Mesodermal cell (in vitro differentiated cells): ENCODE data around the gene SMPX.

Experiments used
- H3K27ac ChIP-seq: 2 replicates; pipeline ENCODE4 v1.7.0; 2013; ENCODE audit warnings: mild to moderate bottlenecking, low read depth, low read length, moderate library complexity; ENCODE audit not compliant: severe bottlenecking
- H3K36me3 ChIP-seq: 2 replicates; pipeline ENCODE4 v1.7.1; 2013; ENCODE audit warnings: mild to moderate bottlenecking, low read length, moderate library complexity; ENCODE audit not compliant: control insufficient read depth, insufficient read depth
- H3K4me1 ChIP-seq: one replicate; pipeline ENCODE4 v1.7.1; 2013; ENCODE audit warnings: mild to moderate bottlenecking, low read length; ENCODE audit not compliant: insufficient read depth, control insufficient read depth, poor library complexity, severe bottlenecking
- H3K4me3 ChIP-seq: 2 replicates; pipeline ENCODE4 v1.7.0; 2013; ENCODE audit warnings: low read length, control low read depth, mild to moderate bottlenecking; ENCODE audit not compliant: insufficient read depth, poor library complexity, severe bottlenecking; ENCODE audit errors: extremely low read depth
- H3K9me3 ChIP-seq: 2 replicates; pipeline ENCODE4 v1.7.1; 2013; ENCODE audit warnings: mild to moderate bottlenecking, low read length, moderate library complexity; ENCODE audit not compliant: control insufficient read depth
- WGBS, 2 experiments: methylation state at CpG; one replicate each; pipeline ENCODE4 v1.1.5; 2013; ENCODE audit warnings: missing lambda C conversion rate in 2 of 2; ENCODE audit not compliant: insufficient coverage in 2 of 2; 5-methylcytosine and 5-hydroxymethylcytosine counted together

The SMPX gene

GRCh38 chrX:21683941-21684340 lies 74.0 kb downstream of the SMPX start:
- H3K4me3 ChIP-seq, result no peak overlapping the region
- no peaks in the 10 kb centered on the region for H3K4me1 ChIP-seq

GRCh38 chrX:21678048-21678612 lies 79.8 kb downstream of the SMPX start:
- no peak overlapping the region for H3K4me3 ChIP-seq
- no peak overlapping the region for H3K27ac ChIP-seq
- H3K4me1 ChIP-seq, result no peaks in the 10 kb centered on the region
- no peaks in the 10 kb centered on the region for H3K36me3 ChIP-seq
- H3K9me3 ChIP-seq, result no peaks in the 10 kb centered on the region
- WGBS, 2 experiments, result 83% methylated on average over 1 of the region's 4 CpGs; no CpG with 5 or more reads in 1 of the 2 experiments

More at GRCh38 chrX:21683941-21684340, 74.0 kb downstream of the SMPX start:
- Histone ChIP-seq H3K36me3 (no peaks in the 10 kb centered on the region), H3K27ac (no peak overlapping the region), H3K9me3 (no peaks in the 10 kb centered on the region)
- no CpG with 5 or more reads among the region's 1 CpG for WGBS, 2 experiments

GRCh38 chrX:21675931-21676330 lies 82.0 kb downstream of the SMPX start:
- WGBS, 2 experiments, result no CpG with 5 or more reads among the region's 2 CpGs
- H3K4me1 ChIP-seq, result no peaks in the 10 kb centered on the region
- H3K9me3 ChIP-seq, result no peaks in the 10 kb centered on the region
- no peak overlapping the region for H3K4me3 ChIP-seq
- H3K27ac ChIP-seq, result no peak overlapping the region
- no peaks in the 10 kb centered on the region for H3K36me3 ChIP-seq

GRCh38 chrX:21674430-21675186 lies 83.3 kb downstream of the SMPX start:
- Histone ChIP-seq H3K4me3 (no peak overlapping the region), H3K4me1 (no peaks in the 10 kb centered on the region), H3K27ac (no peak overlapping the region), H3K9me3 (no peaks in the 10 kb centered on the region), H3K36me3 (no peaks in the 10 kb centered on the region)
- no CpG with 5 or more reads among the region's 4 CpGs for WGBS, 2 experiments

- H3K9me3 ChIP-seq, result no peaks in the 10 kb centered on the region
- no peaks in the 10 kb centered on the region for H3K4me1 ChIP-seq
- H3K4me3 ChIP-seq, result no peak overlapping the region
- WGBS, 2 experiments, result no CpG with 5 or more reads among the region's 4 CpGs
- no peaks in the 10 kb centered on the region for H3K36me3 ChIP-seq
- H3K27ac ChIP-seq, result no peak overlapping the region
These were observed 91.2 kb downstream of the SMPX start for GRCh38 chrX:21666679-21667078.

GRCh38 chrX:21666252-21666651 lies 91.7 kb downstream of the SMPX start:
- no peak overlapping the region for H3K27ac ChIP-seq
- WGBS, 2 experiments, result 60% methylated on average over 1 of the region's 4 CpGs; no CpG with 5 or more reads in 1 of the 2 experiments
- H3K4me1 ChIP-seq, result no peaks in the 10 kb centered on the region
- no peaks in the 10 kb centered on the region for H3K36me3 ChIP-seq
- H3K9me3 ChIP-seq, result no peaks in the 10 kb centered on the region
- no peak overlapping the region for H3K4me3 ChIP-seq

GRCh38 chrX:21662761-21663160 lies 95.2 kb downstream of the SMPX start:
- Histone ChIP-seq H3K9me3 (no peaks in the 10 kb centered on the region), H3K4me1 (no peaks in the 10 kb centered on the region), H3K27ac (no peak overlapping the region), H3K36me3 (no peaks in the 10 kb centered on the region), H3K4me3 (no peak overlapping the region)
- WGBS, 2 experiments, result 80 to 100% methylated on average over 1 of the region's 4 CpGs

- no peak overlapping the region for H3K4me3 ChIP-seq
- H3K27ac ChIP-seq, result no peak overlapping the region
- H3K36me3 ChIP-seq, result no peaks in the 10 kb centered on the region
- H3K4me1 ChIP-seq, result no peaks in the 10 kb centered on the region
- H3K9me3 ChIP-seq, result no peaks in the 10 kb centered on the region
- no CpG with 5 or more reads among the region's 6 CpGs for WGBS, 2 experiments
These were observed 96.6 kb downstream of the SMPX start for GRCh38 chrX:21661316-21661715.

GRCh38 chrX:21660156-21660555 lies 97.8 kb downstream of the SMPX start:
- no peak overlapping the region for H3K27ac ChIP-seq
- no CpG with 5 or more reads among the region's 2 CpGs for WGBS, 2 experiments
- no peaks in the 10 kb centered on the region for H3K4me1 ChIP-seq

GRCh38 chrX:21659320-21659719 lies 98.6 kb downstream of the SMPX start:
- Histone ChIP-seq H3K4me3 (no peak overlapping the region), H3K36me3 (no peaks in the 10 kb centered on the region), H3K4me1 (no peaks in the 10 kb centered on the region), H3K27ac (no peak overlapping the region), H3K9me3 (no peaks in the 10 kb centered on the region)
- WGBS, 2 experiments, result 60% methylated on average over 1 of the region's 3 CpGs; no CpG with 5 or more reads in 1 of the 2 experiments

More at GRCh38 chrX:21660156-21660555, 97.8 kb downstream of the SMPX start:
- no peaks in the 10 kb centered on the region for H3K36me3 ChIP-seq
- no peaks in the 10 kb centered on the region for H3K9me3 ChIP-seq
- H3K4me3 ChIP-seq, result no peak overlapping the region

GRCh38 chrX:21658746-21659145 lies 99.2 kb downstream of the SMPX start:
- H3K9me3 ChIP-seq, result no peaks in the 10 kb centered on the region
- H3K4me3 ChIP-seq, result peak overlapping the region; percentile 5
- H3K4me1 ChIP-seq, result no peaks in the 10 kb centered on the region
- 49 to 54% methylated on average over 14 to 18 of the region's 23 CpGs for WGBS, 2 experiments
- H3K27ac ChIP-seq, result no peak overlapping the region
- H3K36me3 ChIP-seq, result no peaks in the 10 kb centered on the region
